GM23338 (cell line): ENCODE measurements around the gene CDC25C. TPM values are rescaled to one million over a fixed set of nuclear protein-coding genes. Genes with fewer than 3 reads are reported as not detected.

ENCODE experiments used
- CTCF ChIP-seq, 2 experiments: fragments of 200-600 bp in 1 of 2; sonication (generic) in 1 of 2; conservative IDR thresholded peaks; 2 replicates each; pipeline versions ENCODE4 v1.5.1 to v1.6.1; 2016 to 2017; ENCODE audit warnings: antibody characterized with exemption in 2 of 2, low read depth in 2 of 2, mild to moderate bottlenecking in 2 of 2, moderate library complexity in 1 of 2
- NANOG ChIP-seq: IDR thresholded peaks from 2 replicates; pipeline ENCODE4 v1.6.1; 2016; ENCODE audit warnings: antibody characterized with exemption, borderline replicate concordance
- REST ChIP-seq: IDR thresholded peaks from one replicate; pipeline ENCODE4 v1.6.1; 2018; ENCODE audit warnings: antibody characterized with exemption; ENCODE audit not compliant: unreplicated experiment
- ZNF462 ChIP-seq: fragments of 250-450 bp; sonication (Bioruptor Pico); IDR thresholded peaks from 2 replicates; pipeline ENCODE4 v1.5.0; 2020; ENCODE audit warnings: mild to moderate bottlenecking, moderate library complexity
- polyA plus RNA-seq: library from polyadenylated mRNA; unstranded; fragments of >200 nt; fragmentation: Nextera tagmentation; extraction: Ambion mirVana; gene quantifications from 2 replicates; pipeline ENCODE4 v1.2.1, GENCODE V29; 2016
- total RNA-seq: library from RNA; depleted of rRNA; stranded (reverse); fragments of >200 nt; shearing (Covaris generic); gene quantifications from 2 replicates; pipeline ENCODE4 v1.2.3, GENCODE V29; 2014

CDC25C gene
- total and polyA plus RNA-seq, 2 experiments from 2014 or later: 20.9 to 25.6 TPM

DNA sequence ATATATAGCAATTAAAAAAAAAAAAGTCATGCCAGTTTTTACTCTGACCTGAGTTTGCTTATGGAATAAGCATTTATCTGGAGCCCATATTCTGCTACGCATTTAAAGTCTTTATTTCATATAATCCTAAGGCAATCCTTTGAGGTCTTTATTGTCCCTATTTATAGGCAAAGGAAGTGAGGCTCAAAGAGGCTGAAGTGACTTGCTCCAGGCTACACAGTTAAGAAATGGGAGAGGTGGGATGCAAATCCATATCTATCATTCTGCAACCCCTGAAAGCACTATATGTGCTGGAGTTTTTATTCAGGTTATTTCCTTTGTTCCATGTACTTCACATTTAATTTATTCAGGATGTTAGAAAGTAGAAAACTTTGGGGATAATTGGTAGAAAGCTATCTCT, 33.0 kb upstream of the CDC25C start (continued):
- TF ChIP-seq ZNF462 (CRISPR knock-in tag) (no peak), REST (no peak), NANOG (no peak), CTCF (conservative IDR thresholded peaks at IDR 0.05; ENCODE audit: low read depth in 2 of 2) (no peak)
